IPS DF 4.7 (cell line): Measurements from ENCODE around the gene C7orf57.
"Not testable (repeated sequence)": the region's sequence is repeated elsewhere in the genome, so short reads cannot be mapped to it uniquely, and the experiment has no call there.

ENCODE experiments used
- DNase-seq: peaks from one replicate; pipeline ENCODE4 v3.0.0-alpha.2; 2013; ENCODE audit warnings: low spot score; ENCODE audit errors: extremely low read depth

The C7orf57 gene

DNA sequence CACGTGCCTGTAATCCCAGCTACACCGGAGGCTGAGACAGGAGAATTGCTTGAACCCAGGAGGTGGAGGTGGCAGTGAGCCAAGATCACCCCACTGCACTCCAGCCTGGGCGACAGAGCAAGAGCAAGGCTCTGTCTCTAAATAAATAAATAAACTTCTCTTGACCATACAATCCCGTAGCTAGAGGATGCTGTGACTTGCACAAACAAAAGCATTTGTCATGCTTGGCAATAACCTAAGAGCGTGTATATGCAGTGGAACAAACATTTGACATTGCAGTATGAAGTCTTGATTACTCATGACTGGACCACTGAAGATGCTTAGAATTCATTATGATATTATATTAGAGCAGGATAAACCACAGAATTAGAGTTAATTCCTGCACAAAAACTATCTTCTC lies 1.4 kb upstream of the C7orf57 start:
- no peak for DNase-seq

DNA sequence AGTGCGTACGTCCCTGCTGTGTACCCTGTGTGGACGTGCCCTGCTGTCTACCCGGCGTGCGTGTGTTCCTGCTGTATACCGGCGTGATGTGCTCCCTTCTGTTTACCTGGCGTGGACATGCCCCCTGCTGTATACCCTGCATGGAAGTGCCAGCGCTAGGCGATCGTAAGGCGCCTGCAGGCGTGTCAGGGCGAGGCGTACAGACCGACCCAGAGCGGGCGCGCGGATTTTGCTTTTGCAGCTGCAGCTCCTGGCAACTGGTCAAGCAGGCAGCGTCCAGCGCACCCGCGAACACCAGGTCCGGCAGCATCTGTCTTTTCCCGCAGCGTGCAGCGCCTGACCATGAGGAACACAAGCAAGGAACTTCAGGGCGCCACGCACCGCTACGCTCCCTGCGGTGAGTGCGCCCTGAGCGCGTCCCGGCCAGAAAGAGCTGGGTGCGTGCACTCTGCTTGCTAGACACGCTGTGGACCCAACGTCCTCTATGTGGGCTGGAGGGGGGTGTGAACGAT lies 680 bp downstream of the C7orf57 start:
- DNase-seq = no peak

DNA sequence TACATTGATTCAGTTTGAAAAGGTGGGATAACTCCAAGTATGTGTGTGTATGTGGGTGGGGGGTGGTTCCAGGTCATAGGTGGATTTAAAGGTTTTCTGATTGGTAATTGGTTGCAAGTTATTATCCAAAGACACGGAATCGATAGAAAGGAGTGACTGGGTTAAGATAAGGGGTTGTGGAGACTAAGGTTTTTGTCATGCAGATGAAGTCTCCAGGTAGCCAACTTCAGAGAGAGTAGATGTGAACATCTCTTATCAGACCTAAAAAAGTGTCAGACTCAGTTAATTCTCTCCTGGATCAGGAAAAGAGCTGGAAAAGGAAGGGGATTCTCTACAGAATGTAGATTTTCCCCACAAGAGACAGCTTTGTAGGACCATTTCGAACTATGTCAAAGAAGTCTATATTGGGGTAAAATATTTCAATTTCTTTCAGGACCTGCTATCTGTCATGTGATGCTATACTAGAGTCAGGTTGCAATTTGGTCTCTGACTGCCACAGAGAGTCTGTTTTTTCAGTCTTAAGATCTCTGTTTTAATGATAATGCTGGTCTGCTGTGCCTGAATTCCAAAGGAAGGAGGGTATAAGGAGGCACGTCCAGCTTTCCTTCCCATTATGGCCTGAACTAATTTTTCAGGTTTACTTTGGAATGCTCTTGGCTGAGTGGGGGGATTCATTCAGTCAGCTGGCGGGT lies 3.6 kb downstream of the C7orf57 start:
- DNase-seq = no peak

DNA sequence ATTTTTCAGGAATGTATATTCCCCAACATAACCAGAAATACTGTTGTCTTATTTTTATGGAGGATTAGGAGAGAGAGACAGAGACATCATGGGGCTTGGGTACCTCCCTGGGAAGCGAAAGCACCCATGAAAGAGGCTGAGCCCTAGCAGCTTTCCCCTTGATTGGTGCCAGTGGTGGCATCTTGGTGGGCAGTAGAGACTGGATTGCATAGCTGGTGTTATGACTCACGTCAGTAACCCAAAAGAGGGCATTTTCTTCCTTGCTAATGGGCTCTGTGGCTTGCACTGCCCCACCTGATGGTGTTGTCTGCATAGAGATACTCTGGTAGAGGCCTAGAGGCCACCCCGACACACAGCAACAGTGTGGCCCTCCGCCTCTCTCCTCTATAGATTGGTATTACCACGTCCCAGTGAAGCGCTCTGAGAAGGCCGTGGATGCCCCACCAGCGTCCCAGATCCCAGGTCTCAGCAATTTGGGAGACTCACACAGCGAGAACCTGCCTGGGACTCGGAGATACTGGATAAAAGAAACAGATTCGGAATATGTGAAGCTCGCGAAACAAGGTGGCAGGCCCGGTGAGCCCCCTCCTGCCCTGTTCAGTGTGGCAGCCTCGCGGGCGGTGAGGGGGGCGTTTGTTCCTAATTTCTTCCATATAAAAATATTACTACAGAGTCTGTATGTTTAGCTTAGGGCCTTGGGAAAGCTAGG lies 5.8 kb downstream of the C7orf57 start:
- no peak for DNase-seq

DNA sequence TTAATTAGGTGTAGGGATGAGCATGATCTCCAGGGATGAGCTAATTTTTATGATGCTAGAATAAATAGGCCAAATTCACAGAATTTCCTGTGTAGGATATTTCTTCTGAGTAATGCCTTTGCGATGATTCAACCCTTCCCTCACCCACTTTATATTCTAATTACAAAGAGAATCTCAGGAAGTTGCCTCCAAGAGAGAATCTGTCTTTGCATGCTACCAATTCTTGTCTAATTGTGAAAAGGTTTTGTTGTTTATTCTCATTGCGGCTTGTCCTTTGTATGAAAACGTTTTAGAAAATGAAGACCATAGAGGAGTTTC lies 6.3 kb downstream of the C7orf57 start:
- no peak for DNase-seq

DNA sequence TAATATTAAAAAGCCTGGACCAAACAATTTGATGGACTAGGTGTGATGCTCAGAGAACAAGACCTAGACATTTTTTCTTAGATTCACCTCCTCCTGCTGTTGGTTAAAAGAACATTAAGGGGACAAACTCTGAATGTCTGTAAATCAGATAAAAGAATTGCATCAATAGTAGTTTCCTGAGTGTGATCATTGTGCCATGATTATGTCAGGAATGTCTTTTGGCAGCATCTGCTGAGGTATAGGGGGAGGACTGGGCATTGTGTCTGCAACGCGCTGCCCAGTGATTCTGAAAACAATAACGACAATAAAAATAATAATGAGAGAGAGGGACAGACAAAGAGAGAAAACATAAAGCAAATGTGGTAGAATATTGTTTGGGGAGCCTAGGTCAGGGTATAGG lies 6.9 kb downstream of the C7orf57 start:
- DNase-seq = no peak

DNA sequence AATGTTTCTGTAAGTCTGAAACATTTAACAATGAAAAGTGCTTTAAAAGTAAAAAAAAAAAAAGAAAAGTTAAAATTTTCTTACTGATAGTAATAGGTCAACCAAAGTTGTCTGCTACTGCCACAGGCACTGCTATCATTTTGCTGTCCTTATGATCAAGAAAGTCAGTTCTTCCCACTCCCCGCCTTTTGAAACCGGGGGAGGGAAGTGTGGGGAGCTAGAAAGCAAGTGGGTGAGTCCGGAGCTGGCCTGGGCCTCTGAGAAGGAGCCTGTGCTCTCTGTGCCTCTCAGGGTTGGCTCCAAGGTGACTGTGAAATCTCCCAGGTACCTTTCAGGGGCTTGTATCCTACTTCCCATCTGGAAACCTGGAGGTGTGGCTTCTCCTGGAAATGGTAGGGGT lies 7.3 kb downstream of the C7orf57 start:
- no peak for DNase-seq

DNA sequence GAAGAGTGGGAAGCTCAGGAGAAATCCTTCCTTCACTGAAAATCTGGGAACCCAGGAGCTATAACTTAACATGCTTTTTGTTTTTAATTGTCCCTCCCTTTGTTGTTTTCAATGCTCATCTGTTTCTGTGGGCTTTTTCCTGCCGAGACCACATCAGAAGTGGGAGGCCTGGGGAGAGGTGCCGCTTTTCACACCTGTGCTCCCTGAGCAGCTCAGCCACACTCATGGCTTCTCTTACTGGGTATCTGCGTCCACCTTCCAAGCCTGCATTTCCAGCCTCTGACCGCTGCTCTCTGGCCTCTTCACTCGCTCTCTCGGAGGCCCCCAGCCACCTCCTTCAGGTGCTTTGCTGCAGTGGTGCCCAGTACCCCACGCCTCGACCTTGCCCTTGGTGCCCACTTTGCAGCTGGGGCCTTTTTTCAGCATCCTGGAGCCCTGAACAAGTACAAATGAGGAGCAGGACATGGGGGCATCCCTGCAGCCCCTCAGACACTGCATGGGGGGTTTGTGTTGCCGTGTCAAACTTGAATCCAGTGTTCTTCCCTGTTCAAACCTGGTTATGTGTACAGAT lies 9.9 kb downstream of the C7orf57 start:
- DNase-seq = no peak

DNA sequence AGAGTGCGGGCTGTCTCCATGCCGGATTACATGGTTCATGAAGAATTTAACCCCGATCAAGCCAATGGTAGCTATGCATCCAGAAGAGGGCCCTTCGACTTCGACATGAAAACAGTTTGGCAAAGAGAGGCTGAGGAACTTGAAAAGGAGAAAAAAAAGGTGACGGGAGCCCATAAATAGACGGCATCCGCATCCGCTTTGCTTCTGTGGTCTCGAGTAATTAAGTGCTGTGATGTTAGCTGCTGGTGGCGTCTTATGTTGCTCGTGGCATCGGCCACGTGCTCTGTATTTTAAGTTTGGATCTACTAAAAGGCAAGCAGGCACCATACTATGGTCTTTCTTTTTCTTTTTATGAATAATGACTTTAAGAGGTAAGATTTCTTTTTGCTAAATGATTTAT lies 11.1 kb downstream of the C7orf57 start:
- no peak for DNase-seq

DNA sequence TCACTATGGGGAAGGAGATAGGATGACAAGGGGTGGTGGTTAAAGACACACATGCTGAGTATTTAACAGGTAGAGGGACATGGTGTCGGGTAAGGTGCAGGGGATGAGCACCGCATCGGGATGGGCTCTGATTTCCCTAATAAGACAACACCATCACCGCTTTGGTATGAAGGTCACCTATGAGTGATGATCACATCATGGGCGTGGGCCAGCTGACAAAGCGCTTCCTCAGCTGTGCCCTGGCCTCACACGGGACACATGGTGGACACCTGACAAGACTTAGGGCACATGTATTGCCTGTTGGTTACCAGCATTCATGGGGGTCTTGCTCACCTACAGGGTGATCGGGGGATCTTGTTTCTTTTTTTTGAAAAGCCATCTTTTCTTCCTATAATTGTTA lies 12.8 kb downstream of the C7orf57 start:
- DNase-seq = no peak

DNA sequence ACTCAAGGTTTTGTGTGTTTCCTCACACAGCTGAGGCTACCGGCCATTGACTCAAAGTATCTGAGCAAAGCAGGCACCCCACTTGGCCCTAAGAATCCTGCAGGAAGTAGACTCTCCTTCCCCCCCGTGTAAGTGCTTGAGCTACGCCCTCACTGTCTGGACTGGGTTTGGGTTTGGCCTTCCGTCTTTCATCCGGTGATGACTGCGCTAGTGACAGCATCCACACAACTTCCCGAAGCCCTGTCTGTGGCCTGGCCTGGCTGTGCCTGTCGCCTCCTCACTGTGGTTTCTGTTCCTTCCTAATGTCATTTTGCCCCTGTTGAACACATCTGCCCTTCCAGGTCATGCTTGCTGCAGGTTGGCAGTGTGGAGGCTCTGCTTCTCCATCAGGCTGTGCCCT lies 14.5 kb downstream of the C7orf57 start:
- no peak for DNase-seq

DNA sequence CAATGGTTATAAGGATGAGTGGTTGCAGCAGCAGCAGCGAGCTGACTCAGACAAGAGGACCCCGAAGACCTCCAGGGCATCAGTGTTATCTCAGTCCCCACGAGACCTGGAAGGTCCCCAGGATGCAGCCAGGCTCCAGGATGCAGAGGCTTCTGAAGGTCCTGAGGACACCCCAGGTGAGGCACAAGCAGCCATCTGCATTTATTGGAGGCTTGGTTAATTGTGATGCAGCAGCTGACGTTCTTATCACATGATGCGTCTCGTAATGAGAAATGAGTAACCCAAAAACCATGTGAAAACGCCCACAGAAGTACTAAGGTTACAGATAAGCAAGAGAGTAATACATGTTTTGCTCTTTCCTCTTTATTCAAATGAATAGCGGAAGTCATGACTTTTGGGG lies 17.4 kb downstream of the C7orf57 start:
- no peak for DNase-seq

DNA sequence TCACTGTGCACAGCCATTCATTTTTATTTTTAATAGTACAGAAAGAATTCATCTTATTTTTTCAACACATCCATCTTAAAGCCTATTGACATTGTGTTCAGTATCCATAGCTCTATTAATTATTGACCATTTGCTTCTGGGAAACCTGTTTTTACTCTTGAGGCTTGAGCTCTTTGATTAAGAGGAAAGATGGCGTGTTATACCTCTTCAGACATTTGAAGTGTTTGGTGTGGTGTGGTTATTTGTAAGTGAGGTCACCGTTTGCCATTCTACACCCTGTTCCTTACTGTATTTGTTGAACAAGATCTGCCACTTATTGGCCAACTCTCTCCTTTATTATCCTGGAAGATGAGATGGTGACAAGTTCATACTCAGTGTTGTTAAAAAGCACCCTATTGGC lies 18.4 kb downstream of the C7orf57 start:
- no peak for DNase-seq

DNA sequence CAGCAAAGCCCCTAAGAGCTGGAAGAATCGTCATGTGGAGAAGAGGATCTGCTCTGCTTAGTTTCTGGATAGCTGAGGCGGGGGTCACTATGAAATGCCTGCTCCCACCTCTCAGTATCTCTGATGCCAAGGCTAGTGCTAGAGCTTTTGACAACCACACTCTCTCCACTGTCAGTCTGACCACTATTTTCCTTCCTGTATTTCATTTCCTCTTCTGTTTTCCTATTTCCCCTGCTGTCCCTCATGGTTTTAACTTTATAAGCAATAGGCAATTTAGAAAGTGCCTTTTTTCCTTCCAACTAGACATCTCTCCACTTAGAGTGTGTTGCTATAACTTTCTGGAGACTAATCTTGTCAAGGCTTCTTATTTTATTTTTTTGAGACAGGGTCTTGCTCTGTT lies 23.6 kb downstream of the C7orf57 start:
- no peak for DNase-seq

DNA sequence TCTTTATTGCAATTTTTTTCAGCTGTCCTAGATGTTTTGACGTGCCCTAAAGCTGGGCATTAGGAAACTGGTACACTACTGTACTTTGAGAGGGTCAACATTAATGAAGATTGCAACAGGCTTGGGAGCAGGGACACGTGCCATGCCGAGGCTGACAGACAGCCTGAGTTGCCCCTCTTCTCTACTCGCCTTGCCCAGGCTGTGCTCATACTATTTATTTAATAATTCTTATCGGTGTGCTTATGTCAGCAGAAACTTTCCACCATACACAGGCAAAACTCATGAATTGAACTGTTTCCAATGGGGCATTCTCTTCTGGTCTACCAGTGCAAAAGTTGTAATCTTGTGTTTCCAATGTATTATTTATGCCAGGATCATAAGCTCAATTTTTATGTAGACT lies 24.4 kb downstream of the C7orf57 start:
- DNase-seq = no peak

DNA sequence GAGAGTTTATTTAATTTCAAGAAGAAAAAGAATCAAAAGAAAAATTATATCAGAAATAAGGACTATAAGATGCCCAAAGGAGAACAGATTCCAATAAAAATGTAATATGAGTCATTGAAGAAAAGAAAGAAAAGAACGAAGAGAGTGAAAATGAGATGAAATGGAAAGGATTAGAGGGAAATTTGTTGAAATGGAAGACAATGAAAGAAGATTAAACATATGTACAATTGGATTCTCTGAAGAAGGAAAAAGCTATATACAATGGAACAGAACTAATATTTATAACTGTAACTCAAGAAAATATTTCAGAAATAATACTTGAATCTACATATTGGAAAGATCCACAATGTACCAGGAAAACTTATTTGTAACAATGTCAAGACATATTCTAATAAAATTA lies 28.6 kb downstream of the C7orf57 start:
- no peak for DNase-seq

DNA sequence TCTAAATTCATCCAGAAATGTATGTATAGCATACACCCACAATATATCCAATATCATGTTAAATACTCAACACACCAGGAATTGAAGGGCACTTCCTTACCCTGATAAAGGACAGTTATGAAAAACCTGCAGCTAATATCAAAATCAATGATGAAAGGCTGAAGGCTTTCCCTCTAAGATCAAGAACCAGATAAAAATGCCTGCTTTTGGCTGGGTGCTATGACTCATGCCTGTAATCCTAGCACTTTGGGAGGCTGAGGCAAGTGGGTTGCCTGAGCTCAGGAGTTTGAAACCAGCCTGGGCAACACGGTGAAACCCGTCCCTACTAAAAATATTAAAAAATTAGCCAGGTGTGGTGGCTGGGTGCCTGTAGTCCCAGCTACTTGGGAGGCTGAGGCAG lies 32.1 kb downstream of the C7orf57 start:
- DNase-seq = no peak

DNA sequence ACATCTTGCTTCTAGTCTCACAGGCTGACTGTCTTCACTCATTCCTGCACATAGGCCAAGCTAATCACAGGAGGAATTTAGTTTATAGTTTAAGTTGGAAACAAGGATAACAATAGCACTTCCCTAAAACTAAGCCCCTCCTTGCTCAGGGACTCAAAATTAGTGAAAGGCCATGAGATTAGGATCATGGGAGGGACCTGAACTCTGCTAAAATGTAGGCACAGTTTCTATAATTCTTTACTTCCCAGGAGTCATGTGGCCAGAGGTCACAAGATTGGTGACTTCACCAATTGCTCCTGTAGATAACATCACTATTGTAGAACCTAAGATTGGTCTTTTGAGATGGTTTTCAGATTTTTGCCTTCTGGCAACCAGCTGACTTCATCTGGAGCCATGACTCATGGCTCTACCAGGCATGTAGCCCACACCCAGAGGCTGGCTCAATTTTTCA lies 38.9 kb downstream of the C7orf57 start:
- DNase-seq = no peak

DNA sequence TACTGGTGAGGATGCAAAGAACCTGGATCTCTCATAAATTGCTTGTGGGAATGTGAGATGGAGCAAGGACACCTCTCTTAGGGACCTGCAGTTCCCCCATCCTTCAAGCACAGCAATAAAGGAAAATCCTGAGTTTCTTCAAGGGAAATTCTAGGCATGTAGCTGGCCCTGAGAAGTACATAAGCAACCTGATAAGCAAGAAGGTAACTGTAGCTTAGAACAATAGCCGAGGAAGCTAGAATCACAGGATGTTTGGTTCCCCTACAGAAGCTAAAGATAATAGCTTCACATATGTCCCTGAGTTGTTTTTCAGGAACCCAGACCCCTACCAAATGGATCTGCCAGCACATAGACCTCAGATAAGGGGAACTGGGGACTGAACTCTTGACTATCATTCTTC lies 42.1 kb downstream of the C7orf57 start:
- no peak for DNase-seq

DNA sequence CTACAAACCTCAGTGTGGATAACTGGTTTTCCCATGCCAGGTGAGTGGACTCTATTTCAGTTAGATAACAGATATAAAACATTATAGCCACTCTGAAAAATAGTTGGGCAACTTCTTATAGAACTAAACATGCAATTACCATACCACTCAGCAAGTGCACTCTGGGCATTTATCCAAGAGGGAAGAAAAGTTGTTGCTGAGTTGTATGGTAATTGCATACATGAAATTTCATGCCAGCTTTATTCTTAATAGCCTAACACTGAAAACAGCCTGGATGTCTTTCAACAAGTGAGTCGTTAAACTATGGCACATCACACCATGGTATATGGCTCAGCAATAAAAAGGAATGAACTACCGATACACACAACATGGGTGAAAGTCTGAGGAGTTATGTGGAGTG lies 43.1 kb downstream of the C7orf57 start:
- no peak for DNase-seq

DNA sequence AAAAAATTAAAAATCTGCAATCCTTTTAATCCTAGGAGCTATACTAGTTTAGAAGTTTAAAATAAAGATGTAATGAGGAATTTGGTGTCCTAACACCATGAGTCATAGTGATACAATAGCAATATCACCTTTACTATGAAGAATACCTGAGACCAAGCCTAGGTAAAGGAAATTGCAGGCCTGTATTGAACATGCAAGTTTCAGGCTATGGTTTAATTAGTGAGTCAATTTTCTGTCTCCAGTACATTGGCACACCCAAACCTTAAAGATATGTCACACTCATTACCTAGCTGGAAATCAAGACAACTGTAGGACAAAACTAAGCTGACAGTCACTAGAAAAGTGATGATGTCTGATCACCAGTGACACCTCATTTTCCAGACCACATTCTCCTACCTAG lies 47.0 kb downstream of the C7orf57 start:
- DNase-seq = not testable (repeated sequence)

DNA sequence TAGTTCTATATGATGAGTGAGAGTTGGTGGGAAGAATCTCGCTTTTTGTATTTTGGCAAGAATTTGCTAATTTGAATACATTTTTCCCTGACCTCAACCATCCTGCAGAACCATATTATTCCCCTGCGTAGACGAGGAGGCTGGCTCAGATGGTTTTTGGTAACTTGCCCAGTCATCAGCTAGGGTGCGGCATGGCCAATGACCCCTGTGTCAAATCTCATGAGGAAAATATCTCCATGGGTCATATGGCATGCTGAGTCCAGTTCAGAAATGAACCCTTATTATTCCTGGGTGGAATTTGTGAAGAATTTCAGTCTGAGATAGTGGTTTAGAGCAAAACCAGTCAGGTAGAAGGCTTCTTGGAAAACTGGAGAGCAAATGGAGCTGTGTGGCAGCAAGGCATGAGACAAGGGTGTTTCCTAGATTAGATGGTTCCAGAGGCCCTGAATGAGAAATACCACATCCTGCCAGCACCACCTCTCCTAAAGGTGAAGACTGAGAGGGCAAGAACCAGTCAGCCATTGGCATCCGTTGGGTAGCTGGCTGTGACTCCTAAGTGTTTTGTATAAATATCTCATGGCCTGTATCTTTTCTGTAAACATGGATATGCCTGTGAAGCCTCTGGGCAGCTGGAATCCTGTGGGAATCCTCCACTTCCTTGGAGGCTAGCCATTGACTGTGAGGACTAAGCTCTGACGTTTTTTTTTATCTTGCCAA lies 47.9 kb downstream of the C7orf57 start:
- DNase-seq = no peak
